Thyroid gland (tissue), 4 donors: ENCODE measurements around the gene COL27A1. TPM values are rescaled to one million over a fixed set of nuclear protein-coding genes. Genes with fewer than 3 reads are reported as not detected.

ENCODE experiments used
- DNase-seq, 2 donors: peaks; one replicate each; pipeline ENCODE4 v3.0.0-alpha.2; 2019
- H3K27ac ChIP-seq, 3 donors: fragments of 200-600 bp; sonication (generic); 1 replicate in 2 of 3; 2 replicates in 1 of 3; pipeline ENCODE4 v1.5.1; 2016 to 2019; ENCODE audit warnings: mild to moderate bottlenecking in 1 of 3, moderate library complexity in 1 of 3
- H3K27me3 ChIP-seq: fragments of 200-600 bp; sonication (generic); one replicate; pipeline ENCODE4 v1.5.1; 2019
- H3K36me3 ChIP-seq, 2 donors: fragments of 200-600 bp; sonication (generic); one replicate each; pipeline ENCODE4 v1.5.1; 2016 to 2019
- H3K4me1 ChIP-seq, 2 donors: fragments of 200-600 bp; sonication (generic); one replicate each; pipeline ENCODE4 v1.5.1; 2017 to 2019
- H3K4me3 ChIP-seq, 3 donors: fragments of 200-600 bp; sonication (generic); replicated peaks in 1 of 3; 1 replicate in 2 of 3; 2 replicates in 1 of 3; pipeline ENCODE4 v1.5.1; 2016; ENCODE audit warnings: mild to moderate bottlenecking in 1 of 3
- H3K9me3 ChIP-seq: fragments of 200-600 bp; sonication (generic); one replicate; pipeline ENCODE4 v1.5.1; 2017
- POLR2A ChIP-seq, 2 donors: fragments of 450-650 bp; IDR thresholded peaks; one replicate each; pipeline ENCODE4 v1.6.1; 2017; ENCODE audit warnings: antibody characterized with exemption in 2 of 2, mild to moderate bottlenecking in 2 of 2, moderate library complexity in 1 of 2
- WGBS, 2 donors: methylation state at CpG; one replicate each; pipeline ENCODE4 v1.1.5; 2017; 5-methylcytosine and 5-hydroxymethylcytosine counted together
- intact Hi-C: fragments of 100-400 bp; cut with DNase I; formaldehyde crosslinking; loops from one replicate; pipeline ENCODE4 v1.15.1; 2023
- total RNA-seq, 4 donors: library from RNA; depleted of rRNA; stranded (reverse); fragments of >200 nt; gene quantifications; one replicate each; pipeline ENCODE4 v1.2.3, GENCODE V29; 2016
- TF ChIP-seq, protein P1 (sequence below), 6 experiments: fragments of 200-600 bp in 3 of 6; fragments of 450-650 bp in 3 of 6; sonication (generic) in 3 of 6; IDR thresholded peaks; one replicate each; pipeline ENCODE4 v1.5.1; 2016 to 2019; ENCODE audit warnings: antibody characterized with exemption in 6 of 6, mild to moderate bottlenecking in 2 of 6, inconsistent platforms in 1 of 6, moderate library complexity in 1 of 6

COL27A1 gene
- total RNA-seq, 4 donors from 2014 or later: 6.7 to 32.5 (median 10.6) TPM

DNA sequence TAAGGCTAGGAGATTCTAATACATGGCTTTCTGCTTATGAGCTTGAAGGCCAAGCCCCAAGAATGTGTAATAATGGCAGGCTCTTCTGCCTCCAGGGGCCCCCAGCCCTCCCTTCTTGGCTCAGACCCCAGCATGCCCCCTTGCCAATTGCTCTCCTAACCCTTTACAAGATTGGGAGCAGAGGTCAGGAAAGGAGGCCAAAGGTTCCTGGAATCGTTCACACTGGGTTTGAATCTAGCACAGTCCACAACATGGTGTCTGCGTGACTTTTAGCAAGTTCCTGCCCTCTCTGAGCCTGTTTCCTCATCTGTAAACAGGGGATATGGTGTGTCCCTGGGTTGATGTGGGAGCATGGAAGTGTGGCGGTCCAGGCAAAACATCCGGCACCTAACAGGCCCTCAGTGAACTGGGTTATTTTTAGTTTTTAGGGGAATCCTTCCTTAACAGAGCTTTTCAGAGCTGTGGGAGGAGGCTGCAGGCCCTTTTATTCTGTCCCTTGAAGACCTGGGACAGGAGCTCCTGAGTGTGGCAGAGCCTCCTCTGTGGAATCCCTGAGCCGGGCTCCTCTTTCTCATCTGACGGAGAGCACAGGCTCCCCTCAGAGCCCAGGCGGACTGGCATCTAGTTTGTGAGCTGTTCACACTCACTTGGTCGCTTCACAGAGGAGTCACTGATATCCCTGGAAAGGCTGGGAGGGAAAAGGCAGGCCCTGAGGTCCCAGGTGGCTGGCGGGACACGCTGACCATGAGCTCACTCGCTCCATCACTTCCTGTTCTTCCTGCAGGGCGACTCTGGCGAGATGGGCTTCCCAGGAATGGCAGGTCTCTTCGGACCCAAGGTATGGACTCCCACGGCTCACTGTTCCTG is 144.2 kb downstream of the COL27A1 start:
- intact Hi-C loops: no loop called here
- Histone ChIP-seq H3K4me3 (no peak overlapping the region), H3K27ac (no peak overlapping the region), H3K27me3 (no peaks in the 10 kb centered on the region), H3K36me3 (no peaks in the 10 kb centered on the region), H3K4me1 (no peaks in the 10 kb centered on the region), H3K9me3 (no peaks in the 10 kb centered on the region)
- TF ChIP-seq, protein P1, sequence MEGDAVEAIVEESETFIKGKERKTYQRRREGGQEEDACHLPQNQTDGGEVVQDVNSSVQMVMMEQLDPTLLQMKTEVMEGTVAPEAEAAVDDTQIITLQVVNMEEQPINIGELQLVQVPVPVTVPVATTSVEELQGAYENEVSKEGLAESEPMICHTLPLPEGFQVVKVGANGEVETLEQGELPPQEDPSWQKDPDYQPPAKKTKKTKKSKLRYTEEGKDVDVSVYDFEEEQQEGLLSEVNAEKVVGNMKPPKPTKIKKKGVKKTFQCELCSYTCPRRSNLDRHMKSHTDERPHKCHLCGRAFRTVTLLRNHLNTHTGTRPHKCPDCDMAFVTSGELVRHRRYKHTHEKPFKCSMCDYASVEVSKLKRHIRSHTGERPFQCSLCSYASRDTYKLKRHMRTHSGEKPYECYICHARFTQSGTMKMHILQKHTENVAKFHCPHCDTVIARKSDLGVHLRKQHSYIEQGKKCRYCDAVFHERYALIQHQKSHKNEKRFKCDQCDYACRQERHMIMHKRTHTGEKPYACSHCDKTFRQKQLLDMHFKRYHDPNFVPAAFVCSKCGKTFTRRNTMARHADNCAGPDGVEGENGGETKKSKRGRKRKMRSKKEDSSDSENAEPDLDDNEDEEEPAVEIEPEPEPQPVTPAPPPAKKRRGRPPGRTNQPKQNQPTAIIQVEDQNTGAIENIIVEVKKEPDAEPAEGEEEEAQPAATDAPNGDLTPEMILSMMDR (IDR thresholded peaks at IDR 0.05): no peak
- TF ChIP-seq POLR2A (IDR thresholded peaks at IDR 0.05): no peak
- no peak for DNase-seq
- WGBS, 2 donors: 76 to 89% methylated on average over 14 to 15 of the region's 15 CpGs

DNA sequence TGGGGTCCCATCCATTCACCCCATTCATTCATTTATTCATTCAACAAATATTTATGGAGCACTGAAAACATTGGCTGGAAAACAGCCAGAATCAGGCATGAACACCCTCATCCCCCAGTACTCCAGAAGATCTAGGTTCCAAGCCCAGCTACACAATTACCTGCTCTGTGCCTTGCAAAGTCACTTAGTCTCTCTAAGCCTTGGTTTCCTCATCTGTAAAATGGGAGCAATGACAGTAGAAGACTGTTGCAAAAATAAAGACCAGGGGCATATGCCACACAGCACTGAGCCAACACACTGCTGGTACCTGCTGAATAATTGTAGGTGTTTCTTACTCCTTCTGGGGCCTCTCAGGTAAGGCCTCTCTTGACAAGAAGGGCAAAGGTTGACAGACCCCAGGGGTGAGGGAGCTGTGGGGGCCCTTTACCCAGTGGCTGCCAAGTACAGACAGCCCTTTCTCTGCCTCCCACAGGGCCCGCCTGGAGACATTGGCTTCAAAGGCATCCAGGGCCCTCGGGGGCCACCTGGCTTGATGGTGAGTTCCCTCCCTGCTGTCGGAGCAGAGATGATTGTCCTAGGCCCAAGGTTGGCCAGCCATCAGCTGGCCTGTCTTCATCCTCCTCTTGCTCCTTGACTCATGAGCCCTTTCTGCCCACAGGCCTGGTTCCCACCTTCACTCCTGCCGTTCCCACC is 145.0 kb downstream of the COL27A1 start:
- 96 to 98% methylated on average over 4 of the region's 4 CpGs for WGBS, 2 donors
- no peak for DNase-seq
- Histone ChIP-seq H3K27me3 (no peaks in the 10 kb centered on the region), H3K4me1 (no peaks in the 10 kb centered on the region), H3K36me3 (no peaks in the 10 kb centered on the region), H3K9me3 (no peaks in the 10 kb centered on the region), H3K4me3 (no peak overlapping the region), H3K27ac (no peak overlapping the region)
- intact Hi-C loops: no loop called here
- TF ChIP-seq, protein P1 (IDR thresholded peaks at IDR 0.05): no peak
- TF ChIP-seq POLR2A (IDR thresholded peaks at IDR 0.05): no peak

GRCh38 chr9:114300846-114301797 is 145.8 kb downstream of the COL27A1 start:
- Histone ChIP-seq H3K4me1 (peaks cover 5 to 7% of the 10 kb centered on the region in 2 donors), H3K9me3 (no peaks in the 10 kb centered on the region), H3K4me3 (no peak overlapping the region), H3K27me3 (no peaks in the 10 kb centered on the region), H3K36me3 (no peaks in the 10 kb centered on the region), H3K27ac (no peak overlapping the region)
- DNase-seq: no peak
- intact Hi-C loops: no loop called here
- no peak for TF ChIP-seq POLR2A (IDR thresholded peaks at IDR 0.05)
- TF ChIP-seq, protein P1 (IDR thresholded peaks at IDR 0.05): no peak
- 94 to 96% methylated on average over 29 to 31 of the region's 31 CpGs for WGBS, 2 donors

GRCh38 chr9:114301798-114302565 is 146.6 kb downstream of the COL27A1 start:
- Histone ChIP-seq H3K36me3 (no peaks in the 10 kb centered on the region), H3K4me3 (no peak overlapping the region), H3K27me3 (no peaks in the 10 kb centered on the region), H3K27ac (no peak overlapping the region), H3K4me1 (peaks cover 5 to 7% of the 10 kb centered on the region in 2 donors), H3K9me3 (no peaks in the 10 kb centered on the region)
- no peak for TF ChIP-seq POLR2A (IDR thresholded peaks at IDR 0.05)
- TF ChIP-seq, protein P1 (IDR thresholded peaks at IDR 0.05): no peak
- 91 to 94% methylated on average over 12 to 14 of the region's 15 CpGs for WGBS, 2 donors
- intact Hi-C loops: no loop called here
- DNase-seq: no peak
